GM12864 (cell line): ENCODE data around the gene ABCC3.

ENCODE experiments used
- DNase-seq: peaks from one replicate; pipeline ENCODE4 v3.0.0-alpha.2; 2011; ENCODE audit warnings: low read depth
- H3K4me3 ChIP-seq: 2 replicates; pipeline ENCODE4 v1.5.1; 2011; ENCODE audit warnings: mild to moderate bottlenecking, low read depth, low read length, control low read depth
- TF ChIP-seq, protein P1 (sequence below): IDR thresholded peaks from 2 replicates; pipeline ENCODE4 v1.5.1; 2011; ENCODE audit warnings: low read depth, mild to moderate bottlenecking, moderate library complexity, low read length, control low read depth, inconsistent platforms; ENCODE audit errors: missing control alignments

The ABCC3 gene

DNA sequence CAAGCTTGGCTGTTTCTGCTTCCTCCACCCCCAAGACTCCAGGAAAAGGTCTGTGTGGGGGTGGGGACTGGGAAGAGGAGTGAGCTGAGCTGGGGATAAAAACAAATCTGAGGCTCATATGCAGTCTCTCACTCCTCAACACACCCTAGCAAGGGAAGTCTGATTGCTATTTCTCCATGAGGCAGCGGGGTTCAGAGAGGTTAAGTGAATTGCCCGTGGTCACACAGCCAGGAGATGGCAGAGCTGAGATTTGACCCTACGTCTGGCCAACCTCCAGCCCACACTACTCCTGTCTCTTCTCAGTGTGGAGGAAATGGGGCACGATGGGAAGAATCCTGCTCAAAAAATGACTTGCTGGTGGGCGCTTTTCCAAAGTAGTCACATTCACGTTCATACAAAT lies 4.8 kb upstream of the ABCC3 start:
- TF ChIP-seq, protein P1, sequence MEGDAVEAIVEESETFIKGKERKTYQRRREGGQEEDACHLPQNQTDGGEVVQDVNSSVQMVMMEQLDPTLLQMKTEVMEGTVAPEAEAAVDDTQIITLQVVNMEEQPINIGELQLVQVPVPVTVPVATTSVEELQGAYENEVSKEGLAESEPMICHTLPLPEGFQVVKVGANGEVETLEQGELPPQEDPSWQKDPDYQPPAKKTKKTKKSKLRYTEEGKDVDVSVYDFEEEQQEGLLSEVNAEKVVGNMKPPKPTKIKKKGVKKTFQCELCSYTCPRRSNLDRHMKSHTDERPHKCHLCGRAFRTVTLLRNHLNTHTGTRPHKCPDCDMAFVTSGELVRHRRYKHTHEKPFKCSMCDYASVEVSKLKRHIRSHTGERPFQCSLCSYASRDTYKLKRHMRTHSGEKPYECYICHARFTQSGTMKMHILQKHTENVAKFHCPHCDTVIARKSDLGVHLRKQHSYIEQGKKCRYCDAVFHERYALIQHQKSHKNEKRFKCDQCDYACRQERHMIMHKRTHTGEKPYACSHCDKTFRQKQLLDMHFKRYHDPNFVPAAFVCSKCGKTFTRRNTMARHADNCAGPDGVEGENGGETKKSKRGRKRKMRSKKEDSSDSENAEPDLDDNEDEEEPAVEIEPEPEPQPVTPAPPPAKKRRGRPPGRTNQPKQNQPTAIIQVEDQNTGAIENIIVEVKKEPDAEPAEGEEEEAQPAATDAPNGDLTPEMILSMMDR, result no peak
- H3K4me3 ChIP-seq, result no peak overlapping the region
- no peak for DNase-seq

DNA sequence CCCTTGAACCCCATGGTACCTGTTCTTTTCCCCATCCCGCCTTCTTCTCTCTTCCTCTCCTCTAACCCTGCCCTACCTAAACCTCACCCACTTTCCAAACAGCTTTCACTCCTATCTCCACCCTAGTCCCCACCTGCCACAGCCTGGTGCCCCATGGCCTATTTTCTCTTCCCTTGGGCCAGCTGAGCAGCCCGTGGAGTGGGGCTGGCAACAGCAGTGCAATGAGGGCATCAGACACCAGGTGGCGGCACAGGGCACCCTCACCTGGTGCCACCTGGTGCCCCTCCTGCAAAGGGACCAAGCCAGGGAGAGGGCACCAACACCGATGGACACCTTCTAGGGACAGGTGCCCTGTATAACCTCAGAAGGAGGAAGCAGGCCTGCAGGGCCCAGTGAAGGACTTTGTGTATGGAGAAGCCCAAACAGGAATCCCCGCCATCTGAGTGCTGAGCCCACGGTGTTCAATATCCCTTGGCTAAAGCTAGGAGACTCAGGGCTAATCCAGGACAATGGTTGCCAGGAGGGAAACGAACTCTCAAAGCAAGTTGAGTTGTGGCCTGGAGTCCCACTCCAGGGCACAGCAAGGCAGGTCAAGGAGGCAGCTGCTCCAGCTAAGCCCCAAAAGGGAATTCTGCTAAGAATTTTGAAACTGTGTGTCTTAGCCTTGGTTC lies 4.0 kb upstream of the ABCC3 start:
- H3K4me3 ChIP-seq, result no peak overlapping the region
- no peak for DNase-seq
- TF ChIP-seq, protein P1, result peak; percentile 83

DNA sequence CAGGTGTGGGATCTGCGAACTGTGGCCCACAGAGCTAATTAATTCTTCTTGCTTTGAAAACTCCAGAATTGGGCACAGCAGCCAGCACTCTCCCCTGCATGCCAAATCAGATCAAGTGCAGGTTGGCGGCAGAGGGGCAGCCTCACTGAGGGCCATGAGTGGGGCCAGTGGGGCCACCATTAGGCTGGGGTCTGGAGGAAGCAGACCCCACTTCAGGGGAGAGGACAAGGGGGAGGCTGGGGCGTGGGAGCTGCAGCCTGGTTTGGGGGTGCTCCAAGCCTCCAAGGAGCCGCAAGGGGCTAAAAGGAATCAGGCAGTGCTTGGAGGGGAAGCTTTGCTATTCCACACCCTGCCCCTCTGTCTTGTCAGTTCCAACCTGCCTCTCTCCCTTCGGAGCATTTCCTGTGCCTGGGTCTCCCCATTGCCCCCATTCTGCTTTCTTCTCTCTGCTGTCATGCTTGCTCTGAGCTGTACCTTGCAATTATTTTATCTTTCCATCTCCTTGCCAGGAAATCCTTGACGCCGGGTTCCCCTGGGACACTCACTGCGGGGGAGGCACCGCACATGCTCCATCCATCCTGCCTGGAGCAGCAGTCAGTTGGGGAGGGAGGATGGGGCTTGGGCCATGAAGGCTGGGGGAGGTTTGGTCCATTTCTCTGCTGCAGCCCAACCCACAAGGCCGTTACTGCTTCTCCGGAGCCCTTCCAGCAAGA lies 3.3 kb upstream of the ABCC3 start:
- no peak overlapping the region for H3K4me3 ChIP-seq
- TF ChIP-seq, protein P1, result no peak
- DNase-seq, result no peak

DNA sequence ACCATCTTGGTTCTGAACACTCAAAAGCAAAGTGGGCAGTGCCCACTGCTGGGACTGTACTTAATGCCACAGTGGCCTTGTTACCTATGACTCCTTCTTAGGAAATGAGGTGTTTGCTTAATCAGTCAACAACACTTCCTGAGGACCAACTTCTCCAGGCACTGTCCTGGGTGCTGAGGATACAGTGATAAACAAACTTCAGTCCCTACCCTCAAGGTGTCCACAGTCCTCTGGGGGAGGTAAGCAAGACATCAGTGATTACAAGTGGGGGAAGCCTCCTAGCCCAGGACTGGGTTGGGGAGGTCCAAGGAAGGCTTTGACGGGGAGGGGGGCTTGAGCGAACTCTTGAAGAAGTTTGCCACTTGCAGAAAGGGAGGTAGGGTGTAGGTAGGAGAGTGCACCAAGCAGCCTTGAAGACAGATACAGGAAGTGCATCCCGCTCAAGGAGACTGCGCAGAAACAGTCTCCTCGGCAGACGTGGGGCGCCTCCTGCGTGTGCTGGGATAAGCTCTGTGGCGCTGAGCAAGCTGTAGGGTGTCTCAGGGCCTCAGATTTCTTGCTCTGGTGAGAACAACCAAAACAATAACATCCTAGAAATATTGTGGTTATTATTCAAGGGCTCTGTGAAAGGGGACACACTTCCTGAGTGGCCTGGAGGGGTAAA lies 2.6 kb upstream of the ABCC3 start:
- DNase-seq, result peak; percentile 25
- no peak overlapping the region; the same call in 1 of the 2 replicates for H3K4me3 ChIP-seq
- TF ChIP-seq, protein P1, result no peak

DNA sequence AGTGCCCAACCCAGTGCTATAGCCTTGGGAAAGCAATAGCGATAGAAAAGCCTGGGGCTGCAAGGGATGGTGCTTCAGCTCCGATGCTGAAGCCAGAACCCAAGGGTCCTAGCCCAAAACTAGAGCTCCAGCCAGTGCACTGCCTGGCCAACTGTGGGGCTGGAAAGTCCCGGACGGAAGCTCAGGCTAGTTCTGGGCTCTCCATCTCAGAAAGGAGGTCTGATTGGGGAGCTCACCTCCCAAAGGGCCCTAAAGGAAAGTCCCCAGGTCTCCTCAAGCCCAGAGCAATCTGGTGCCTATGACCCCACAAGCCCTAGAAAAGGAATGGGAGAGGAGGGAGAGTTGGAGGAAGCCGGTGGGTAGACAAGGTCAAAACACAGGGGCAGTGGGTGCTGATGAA lies 2.0 kb upstream of the ABCC3 start:
- no peak for DNase-seq
- TF ChIP-seq, protein P1, result no peak
- peak overlapping the region; percentile 56; the same call in 1 of the 2 replicates for H3K4me3 ChIP-seq

DNA sequence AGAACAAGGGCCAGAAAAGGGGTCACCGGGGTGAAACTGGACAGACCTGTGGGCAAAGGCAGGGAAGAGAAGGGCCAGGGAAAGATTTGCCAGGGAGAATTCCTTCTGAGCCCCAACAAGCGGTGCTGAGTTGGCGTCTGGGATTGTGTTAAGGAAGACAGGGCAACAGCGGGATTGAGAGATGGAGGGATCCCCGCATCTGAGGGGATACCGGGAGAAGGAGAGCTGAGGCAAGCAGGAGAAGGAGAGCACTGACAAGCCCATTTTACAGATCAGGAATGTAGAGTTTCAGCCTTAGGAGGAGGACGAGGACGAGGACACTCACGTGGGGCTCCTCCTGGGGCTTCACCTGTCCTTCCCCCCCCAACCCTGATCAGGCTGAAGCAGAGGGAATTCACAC lies 998 bp upstream of the ABCC3 start:
- DNase-seq, result no peak
- TF ChIP-seq, protein P1, result no peak
- peak overlapping the region; percentile 56 for H3K4me3 ChIP-seq
